Right ventricle myocardium superior (tissue), 1 donor: ENCODE data around the gene ITPKB. TPM values are rescaled to one million over a fixed set of nuclear protein-coding genes. Genes with fewer than 3 reads are reported as not detected.
A peak's percentile ranks its signal among the peaks of the same experiment; 100 is the strongest.
"Not testable (repeated sequence)": the region's sequence is repeated elsewhere in the genome, so short reads cannot be mapped to it uniquely, and the experiment has no call there.

ENCODE experiments used
- ATAC-seq: fragments of 200-7000 bp; cut with Tn5 transposase; one replicate; pipeline ENCODE4 v1.9.1; 2020; ENCODE audit warnings: mild to moderate bottlenecking; ENCODE audit not compliant: poor library complexity
- DNase-seq: peaks from one replicate; pipeline ENCODE4 v3.0.0-alpha.2; 2020
- intact Hi-C: fragments of 100-400 bp; cut with DNase I; formaldehyde crosslinking; loops from one replicate; pipeline ENCODE4 v1.11.2; 2022
- long read RNA-seq: library from polyadenylated mRNA; unstranded; transcript quantifications from one replicate; pipeline ENCODE4 v2.0.0, GENCODE V29; 2021
- total RNA-seq: library from RNA; stranded (reverse); fragmentation: NEBNext Ultra II Directional; extraction: Animal tissue kit (Norgen Biotek cat#: 25700); gene quantifications from one replicate; pipeline ENCODE4 v1.2.1, GENCODE V29; 2021
- donor health status: DM: no; HTN: yes; CAD: no; lungs with severe emphysema.

The ITPKB gene
- 21.2 TPM for total RNA-seq
- long read RNA-seq, full-length matches to known transcripts, result 18 of 52 reads
- long read RNA-seq, partial matches to known transcripts, result 8 of 52 reads
- long read RNA-seq, other reads (novel, unspliced or antisense), result 26 of 52 reads

DNA sequence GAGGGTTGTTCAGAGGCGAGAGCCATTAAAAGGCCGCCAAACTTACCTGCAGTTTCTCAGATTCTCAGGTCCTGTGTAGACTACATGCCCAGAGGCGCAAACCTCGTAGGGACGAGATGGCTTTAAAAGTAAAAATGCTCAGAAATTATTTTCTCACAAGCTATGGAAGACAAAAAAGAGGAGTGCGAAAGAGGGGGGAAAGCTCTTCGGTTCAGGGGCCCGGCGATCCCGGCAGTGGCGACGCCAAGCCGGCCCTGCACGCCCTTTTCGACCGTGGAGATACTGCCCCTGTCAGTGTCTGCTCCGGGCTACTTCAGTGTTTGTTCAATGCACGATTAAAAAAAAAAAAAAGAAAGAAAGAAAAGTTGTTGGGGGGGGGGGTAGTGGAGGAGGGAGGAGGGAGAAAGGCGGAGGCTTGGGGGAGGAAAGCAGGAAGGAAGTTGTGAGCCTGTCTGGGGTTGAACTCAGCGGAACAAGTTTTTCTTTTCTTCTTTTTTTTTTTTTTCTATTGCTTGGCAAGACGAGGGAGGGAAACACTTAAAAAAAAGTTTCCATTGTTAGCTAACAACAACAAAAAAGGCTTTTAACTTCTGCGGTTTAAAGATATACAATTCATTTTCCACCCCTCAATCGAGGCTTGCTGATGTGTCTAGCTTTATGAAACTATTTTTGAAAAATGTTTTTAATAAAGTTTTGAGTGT lies at the start of gene ITPKB:
TSS of gene ITPKB (minus strand) at position 288 of the 701 bp plus-strand sequence. CDS start 1,824 bp downstream, outside the sequence.
- DNase-seq (peak; percentile 54), ATAC-seq (peak; percentile 58)
- intact Hi-C loops, result loop anchor here (5.0 kb wide), 1 partner anchor 83 kb away; no protein-coding TSS in a partner anchor

DNA sequence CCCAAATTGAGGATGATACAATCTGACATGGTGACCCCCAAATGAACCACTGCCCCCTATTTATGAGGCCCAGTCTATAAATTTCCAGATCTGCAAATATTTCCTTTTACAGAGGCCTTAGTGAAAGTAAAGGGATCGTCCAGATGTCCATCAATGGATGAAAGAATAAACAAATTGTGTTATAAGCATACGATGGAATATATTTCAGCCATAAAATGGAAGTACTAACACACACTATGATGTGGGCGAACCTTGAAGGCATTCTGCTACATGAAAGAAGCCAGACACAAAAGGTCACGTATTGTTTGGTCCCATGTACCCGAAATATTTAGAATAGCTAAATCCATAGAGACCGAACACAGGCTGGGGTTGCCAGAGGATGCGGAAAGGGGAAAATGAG lies 48.6 kb upstream of the ITPKB start:
- no peak for ATAC-seq
- DNase-seq, result no peak
- intact Hi-C loops, result no loop called here

DNA sequence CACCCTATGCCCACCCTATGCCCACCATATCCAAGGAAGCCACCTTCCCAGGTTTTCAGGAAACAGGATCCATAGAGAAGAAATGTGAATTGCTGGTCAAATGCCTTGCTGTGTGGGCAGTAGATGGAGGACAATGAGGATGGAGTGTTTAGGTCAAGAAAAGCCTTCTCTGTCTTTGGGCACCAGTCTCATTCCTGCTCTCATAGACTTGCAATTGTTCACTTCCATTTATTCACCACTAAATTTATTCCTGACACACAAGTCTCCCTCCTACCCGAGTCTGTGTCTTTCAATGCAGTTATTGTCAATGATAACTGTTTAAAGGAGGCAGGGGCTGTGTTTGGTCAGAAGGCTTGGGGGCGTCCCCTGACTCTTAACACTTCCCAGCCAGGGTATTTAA lies 48.0 kb upstream of the ITPKB start:
- ATAC-seq (no peak), DNase-seq (no peak)
- intact Hi-C loops, result no loop called here

DNA sequence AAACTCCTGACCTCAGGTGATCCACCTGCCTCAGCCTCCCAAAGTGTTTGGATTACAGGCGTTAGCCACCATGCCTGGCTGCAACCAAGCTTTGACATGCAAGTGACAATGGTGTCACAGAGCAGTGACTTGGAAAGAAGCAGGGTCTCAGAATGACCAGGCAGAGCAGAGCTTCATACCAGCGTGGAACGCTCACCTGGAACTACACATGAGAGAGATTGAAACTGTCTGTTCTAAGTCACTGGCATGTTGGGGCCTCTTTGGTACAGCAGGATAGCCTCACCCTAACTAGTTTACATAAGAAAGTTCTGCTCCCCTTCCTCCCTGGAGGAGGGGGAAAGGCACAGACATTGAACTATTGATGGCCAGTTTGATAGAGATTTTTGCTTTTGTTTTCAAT lies 47.5 kb upstream of the ITPKB start:
- intact Hi-C loops, result no loop called here
- DNase-seq (no peak), ATAC-seq (no peak)

DNA sequence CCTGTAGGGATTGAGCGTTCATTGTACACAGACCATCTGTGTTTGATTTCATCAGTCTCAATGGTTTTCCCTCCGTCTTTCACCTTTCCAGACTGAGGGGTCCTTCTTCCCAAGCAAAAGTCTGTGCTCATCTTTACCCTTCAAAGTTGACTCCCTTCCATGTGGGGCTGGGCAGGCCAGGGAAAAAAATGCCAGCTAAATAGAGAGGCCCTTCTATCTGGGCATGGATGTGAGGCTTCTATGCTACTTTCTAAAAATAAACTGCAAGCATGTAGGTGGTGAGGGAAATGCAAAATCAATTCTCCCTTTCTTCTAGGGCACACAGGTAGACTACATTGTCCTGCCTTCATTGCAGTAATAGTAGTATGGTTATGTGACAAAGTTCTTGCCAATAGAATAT lies 46.7 kb upstream of the ITPKB start:
- intact Hi-C loops, result no loop called here
- ATAC-seq (peak; percentile 60), DNase-seq (no peak)

DNA sequence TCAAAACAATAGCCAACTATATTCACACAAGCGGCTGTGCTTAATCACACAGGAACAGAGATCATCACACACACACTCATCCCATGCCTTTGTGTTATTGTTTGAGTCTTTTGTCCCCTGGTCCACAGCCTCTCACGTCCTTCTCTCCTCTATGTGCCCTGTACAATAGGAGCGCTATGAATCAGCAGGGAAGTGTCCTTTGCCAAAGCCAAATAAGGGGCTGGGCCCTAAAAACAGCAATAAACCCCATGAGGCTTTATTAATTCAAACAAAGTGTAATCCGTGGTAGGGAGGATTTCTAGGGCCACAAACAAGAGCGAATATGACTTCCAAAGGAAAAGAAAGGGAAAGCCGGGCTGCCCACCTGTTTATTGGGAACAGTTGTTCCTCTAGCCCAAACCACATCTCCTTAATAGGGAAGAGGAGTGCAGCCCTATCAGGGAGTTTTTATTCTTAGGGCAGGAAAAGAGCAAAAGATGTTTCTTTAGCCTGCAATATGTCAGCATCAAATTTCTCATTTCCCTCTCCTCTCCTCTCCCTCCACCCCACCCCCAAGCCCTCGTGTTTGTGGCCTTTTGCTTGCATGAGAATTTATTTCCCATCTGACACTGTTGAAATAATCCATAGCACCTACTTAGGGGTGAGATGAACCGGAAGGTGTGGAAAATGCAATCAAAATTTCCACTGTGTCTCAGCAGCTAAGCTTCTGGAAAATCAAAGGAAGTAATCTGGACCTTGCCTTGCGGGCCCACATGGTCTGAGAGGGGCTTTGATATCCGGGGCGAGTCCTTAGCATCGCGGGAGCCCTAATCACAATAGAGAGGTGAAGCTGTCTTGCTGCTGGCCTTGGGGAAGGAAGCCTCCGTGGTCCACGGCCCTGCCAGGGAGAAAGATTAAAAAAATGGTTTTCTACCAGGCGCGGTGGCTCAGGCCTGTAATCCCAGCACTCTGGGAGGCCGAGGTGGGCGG lies 45.3 kb upstream of the ITPKB start:
- intact Hi-C loops, result no loop called here
- ATAC-seq, result no peak
- DNase-seq, result no peak

DNA sequence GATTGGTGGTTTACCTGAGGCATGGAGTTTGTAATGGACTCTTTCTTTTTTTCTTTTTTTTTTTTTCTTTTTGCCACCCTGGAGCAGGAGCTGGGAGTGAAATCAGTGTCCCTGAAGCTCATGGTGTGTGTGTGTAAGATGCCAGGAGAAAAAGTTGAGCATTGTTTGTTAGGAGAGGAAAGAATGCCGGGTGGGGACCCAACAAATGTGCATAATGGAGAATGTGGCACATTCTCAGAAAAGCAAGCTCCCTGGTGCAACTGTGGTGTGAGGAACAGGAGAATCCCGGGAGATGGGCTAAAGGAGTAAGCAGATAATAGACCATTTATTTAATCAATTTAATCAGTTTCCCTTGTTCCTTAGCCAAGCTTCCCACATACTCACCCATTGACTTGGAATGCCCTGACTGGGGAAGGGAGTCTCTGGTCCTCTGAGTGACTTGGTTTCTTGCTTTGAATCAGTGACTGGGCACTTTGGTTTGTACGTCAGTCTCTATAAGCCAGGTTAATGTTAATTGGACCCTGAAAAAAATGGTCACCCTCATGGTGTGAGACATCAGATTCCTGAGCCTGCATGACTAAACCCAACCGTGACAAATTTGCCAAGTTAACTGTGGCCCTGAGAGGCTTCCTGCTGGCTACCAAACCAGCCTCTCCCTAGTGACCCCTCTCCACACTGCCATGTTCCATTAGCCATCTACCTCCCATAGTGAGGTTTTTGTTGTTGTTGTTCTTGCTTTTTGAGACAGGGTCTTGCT lies 43.9 kb upstream of the ITPKB start:
- intact Hi-C loops, result no loop called here
- DNase-seq (no peak), ATAC-seq (no peak)

DNA sequence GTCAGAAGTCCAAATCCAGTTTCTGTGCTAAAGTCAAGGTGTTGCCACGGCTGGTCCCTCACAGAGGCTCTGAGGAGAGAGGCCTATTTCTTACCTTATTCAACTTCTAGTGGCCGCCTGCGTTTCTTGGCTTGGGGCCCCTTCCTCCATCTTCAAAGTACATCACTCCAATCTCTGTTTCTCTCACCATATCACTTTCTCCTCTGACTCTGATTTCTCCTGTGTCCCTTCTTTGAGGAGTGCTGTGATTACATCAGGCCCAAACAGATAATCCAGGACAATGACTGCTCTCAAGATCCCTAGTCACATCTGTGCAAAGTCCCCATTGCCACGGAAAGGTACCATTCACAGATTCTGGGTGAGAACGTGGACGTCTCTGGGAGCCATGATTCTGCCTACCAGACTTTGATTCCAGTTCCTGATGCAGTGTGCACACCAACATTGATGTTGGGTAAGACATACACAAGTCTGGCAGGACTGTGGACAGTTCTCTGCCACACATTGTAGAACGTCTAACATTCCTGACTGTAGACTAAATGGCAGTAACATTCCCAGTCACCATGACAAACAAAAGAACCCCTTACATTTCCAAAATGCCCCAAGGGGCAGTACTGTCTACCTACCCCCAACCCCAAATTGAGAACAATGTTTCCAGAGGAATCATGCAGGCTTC lies 43.0 kb upstream of the ITPKB start:
- ATAC-seq, result no peak
- intact Hi-C loops, result no loop called here
- DNase-seq, result no peak

DNA sequence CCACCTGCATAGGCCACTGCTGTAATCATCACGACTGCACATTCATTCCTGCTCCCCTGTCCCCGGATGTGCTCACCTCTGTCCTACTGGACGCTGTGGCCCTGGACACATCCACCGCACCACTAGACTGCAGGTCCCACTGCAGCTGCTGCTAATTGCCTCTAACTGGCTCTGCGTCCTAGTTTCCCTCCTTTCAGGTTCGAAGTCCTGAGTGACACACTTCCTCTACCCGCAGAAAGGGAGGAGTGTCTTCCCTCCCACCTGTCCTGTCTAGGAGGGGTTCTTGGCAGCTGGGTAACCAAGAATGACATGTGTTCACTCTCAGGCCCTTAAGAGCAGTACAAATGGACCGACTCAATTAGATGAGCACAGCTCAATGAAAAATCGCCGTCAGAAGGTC lies 40.5 kb upstream of the ITPKB start:
- intact Hi-C loops, result no loop called here
- DNase-seq (no peak), ATAC-seq (no peak)

DNA sequence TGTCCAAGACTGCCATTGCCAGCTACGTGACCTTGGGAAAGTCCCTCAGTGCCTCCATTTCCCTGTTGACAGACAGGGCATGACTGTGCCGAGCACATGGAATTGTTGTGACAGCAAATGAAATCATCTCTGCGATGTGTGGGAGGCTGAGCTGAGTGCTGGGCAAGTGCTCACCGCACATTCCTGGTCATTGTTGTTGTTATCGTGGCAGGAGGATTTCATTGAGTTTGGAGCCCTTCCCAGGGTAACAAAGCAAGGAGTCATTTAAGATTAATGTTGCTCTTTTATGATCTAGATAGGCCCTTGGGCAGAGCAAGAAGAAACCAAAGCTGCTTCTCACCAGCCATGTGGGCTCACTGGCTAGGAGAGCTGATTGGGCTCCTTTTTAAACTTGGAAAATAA lies 39.6 kb upstream of the ITPKB start:
- peak; percentile 81 for ATAC-seq
- no peak for DNase-seq
- intact Hi-C loops, result no loop called here

DNA sequence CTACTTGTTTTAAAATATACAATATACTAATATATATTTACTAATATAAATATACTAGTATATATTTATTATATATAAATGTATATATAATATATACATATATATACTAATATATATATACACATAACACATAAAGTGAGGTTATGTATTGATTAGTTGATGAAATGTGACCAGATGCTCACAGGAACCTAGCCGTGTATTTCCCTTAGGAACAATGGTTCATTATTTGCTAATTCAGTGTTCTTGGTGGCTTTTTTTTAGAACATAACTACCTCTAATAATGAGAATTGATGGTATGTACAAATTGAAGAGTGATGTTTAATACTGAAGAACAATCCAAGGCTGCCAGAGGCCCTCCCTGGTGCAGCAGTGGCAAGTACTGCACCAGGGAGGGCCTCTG lies 37.9 kb upstream of the ITPKB start:
- intact Hi-C loops, result no loop called here

DNA sequence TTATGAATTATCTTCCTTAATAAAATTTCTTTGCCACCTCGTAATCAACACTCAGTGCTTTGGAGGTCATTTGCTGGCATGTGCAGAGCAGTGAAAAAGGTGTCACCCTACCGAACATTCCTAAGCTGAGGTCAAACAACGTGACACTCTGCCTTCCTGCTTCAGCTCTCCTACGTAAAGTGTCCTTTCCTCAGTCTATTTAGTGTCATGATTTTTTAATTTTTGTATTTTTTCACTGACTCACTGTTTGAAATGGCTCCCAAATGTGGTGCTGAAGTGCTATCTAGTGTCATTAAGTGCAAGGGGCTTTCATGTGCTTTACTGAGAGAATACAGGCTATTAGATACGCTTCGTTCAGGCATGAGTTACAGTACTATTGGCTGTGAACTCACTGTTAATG lies 37.0 kb upstream of the ITPKB start:
- DNase-seq (no peak), ATAC-seq (no peak)
- intact Hi-C loops, result no loop called here

More for the DNA sequence above, 37.9 kb upstream of the ITPKB start:
- DNase-seq, result no peak
- ATAC-seq, result no peak

DNA sequence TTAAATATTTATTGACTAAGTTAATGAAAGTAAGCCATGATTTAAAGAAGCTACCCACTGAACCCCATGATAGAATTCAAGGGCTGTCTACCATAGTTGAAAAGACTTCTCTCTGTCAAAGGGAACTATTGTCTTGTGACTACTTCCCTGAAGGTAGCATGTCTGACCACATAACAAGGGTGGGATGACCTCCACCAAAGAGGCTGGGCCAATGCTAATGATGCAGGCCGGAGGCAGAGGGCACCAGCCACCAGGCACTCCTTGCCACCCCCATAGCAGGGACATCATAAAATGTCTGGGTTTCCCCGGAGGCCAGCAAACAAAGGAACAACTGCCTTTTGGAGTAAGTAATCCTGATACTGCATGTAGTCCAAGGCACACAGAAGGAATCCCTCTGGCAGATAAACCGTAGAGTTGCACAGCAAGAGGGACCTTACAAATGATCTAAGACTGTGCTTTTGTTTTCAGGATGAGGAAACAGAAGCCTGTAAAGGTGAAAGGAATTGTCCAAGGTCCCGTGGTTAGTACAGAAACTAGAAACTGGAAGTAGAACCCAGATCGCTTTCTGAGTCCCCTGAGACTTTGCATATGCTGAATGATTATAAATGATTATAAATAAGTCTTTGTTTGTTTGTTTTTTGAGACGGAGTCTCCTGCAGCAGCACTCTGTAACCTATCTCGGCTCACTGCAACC lies 33.5 kb upstream of the ITPKB start:
- DNase-seq (no peak), ATAC-seq (no peak)
- intact Hi-C loops, result no loop called here

DNA sequence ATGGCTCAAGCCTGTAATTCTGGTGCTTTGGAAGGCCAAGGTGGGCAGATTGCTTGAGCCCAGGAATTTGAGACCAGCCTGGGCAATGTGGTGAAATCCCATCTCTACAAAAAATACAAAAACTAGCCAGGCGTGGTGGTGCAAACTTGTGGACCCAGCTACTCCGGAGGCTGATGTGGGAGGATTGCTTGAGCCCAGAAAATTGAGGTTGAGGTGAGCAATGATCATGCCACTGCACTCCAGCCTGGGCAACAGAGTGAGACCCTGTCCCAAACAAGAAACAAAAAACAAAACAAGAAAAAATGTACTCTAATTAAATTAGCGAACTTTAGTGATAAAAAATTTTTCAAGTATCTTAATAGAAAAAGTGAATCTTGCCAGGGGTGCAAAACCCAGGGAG lies 28.1 kb upstream of the ITPKB start:
- intact Hi-C loops, DNase-seq, ATAC-seq: not testable (repeated sequence)

DNA sequence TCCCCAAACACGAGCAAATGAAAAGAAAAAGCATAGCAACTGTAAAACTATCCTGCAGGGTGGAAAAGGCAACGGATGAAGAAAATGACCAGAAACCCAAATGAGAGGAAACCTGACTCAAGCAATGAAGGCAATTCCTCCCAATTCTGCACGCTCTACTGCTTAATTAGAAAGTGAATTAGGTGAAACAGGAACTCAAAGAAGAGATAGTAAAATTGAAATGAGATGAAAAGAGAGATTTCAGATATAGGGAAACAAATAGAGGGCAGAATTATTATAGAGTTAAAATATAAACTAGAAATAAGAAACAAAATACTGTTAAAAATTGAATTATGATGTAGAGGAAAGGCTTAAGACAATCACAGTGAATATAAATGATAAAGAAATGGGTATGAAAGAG lies 27.5 kb upstream of the ITPKB start:
- ATAC-seq, result no peak
- intact Hi-C loops, result no loop called here

DNA sequence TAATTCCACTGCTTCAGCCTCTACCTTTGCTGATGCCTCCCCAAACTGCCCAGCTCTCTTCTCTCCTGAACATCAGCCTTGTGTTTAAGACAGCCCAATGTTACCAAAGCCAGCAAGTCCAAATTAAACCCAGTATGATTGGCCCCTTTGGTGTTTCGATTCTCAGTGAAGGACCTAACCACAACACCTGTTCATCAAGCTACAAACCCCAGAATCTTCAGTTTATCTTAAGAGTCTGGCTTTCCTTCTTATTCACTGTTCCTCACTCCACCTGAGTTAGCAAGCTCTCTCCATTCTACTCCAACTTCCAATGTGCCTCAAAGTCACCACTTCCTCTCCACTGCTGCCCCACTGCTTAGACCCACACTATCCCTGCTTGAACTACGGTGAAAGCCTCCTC lies 25.5 kb upstream of the ITPKB start:
- no peak for DNase-seq
- intact Hi-C loops, result no loop called here

More for the DNA sequence above, 27.5 kb upstream of the ITPKB start:
- DNase-seq, result no peak

DNA sequence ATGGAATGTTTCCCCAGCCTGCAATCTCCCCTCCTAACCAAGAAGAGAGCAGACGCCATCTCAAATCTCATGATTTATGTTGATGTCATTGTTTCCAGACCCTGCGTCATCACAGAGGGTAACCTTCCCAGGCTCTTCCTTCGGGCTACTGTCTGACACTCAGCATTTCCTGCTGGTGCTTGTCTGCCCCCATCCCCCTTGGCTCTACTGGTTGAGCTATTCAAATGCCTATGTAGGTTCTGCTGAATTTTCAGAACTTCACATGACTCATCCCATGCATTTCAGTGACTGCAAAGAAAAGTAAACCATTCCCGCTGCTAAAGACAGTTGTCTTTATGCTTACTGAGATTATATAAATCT lies 24.8 kb upstream of the ITPKB start:
- no peak for DNase-seq
- no peak for ATAC-seq
- intact Hi-C loops, result no loop called here

More for the DNA sequence above, 25.5 kb upstream of the ITPKB start:
- no peak for ATAC-seq
